Measurements from ENCODE around the gene GSTM4.
"Not testable (repeated sequence)": the region's sequence is repeated elsewhere in the genome, so short reads cannot be mapped to it uniquely, and the experiment has no call there.

GSTM4 gene

DNA sequence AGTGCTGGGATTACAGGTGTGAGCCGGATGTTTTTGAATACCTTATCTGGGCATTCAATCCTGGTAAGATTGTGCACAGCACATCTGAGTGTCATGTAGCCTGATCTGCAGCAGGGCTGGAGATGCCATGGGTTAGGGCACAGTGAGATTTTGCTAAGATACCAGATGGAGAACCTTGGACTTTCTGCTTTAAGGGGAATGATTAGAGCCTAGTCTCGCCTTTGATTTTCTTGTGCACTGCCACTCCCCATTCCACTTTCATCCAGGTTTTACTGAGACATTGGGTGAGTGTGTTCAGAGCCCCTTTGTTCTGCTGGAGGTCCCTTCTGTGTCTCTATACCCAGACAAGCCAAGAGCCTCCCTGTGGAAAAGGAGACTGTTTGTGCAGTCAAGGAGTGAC lies 18.0 kb downstream of the GSTM4 start:
- not testable (repeated sequence) for H2BK12ac ChIP-seq (ENCODE audit: low read length in 2 of 2); H4K91ac ChIP-seq (ENCODE audit: low read length); H3K4ac ChIP-seq (ENCODE audit: low read depth in 1 of 2, low read length in 2 of 2); H3K14ac ChIP-seq (ENCODE audit: low read length in 2 of 2); H3K4me2 ChIP-seq (ENCODE audit: low read length, poor library complexity, severe bottlenecking); H3K9ac ChIP-seq (ENCODE audit: low read length); H3K9me3 ChIP-seq (ENCODE audit: control insufficient read depth, low read length); H2AFZ ChIP-seq (ENCODE audit: low read depth, low read length); H2BK15ac ChIP-seq (ENCODE audit: low read depth, poor library complexity, severe bottlenecking); H3K4me3 ChIP-seq (ENCODE audit: insufficient read depth in 1 of 2, low read depth in 1 of 2, low read length in 2 of 2); H3K4me1 ChIP-seq (ENCODE audit: control insufficient read depth, insufficient read depth, low read depth, low read length); DNase-seq; H3K27me3 ChIP-seq (ENCODE audit: control insufficient read depth in 1 of 2, insufficient read depth in 1 of 2, low read length in 2 of 2); H2BK5ac ChIP-seq (ENCODE audit: low read depth, low read length, poor library complexity, severe bottlenecking); H3K27ac ChIP-seq (ENCODE audit: low read length, poor library complexity, severe bottlenecking); H3K23ac ChIP-seq (ENCODE audit: low read length in 2 of 2); H3K79me1 ChIP-seq (replicated peaks; ENCODE audit: low read length, poor library complexity, severe bottlenecking); H2AK5ac ChIP-seq (ENCODE audit: low read length, severe bottlenecking); H4K8ac ChIP-seq (ENCODE audit: low read length); H3K18ac ChIP-seq (ENCODE audit: low read depth in 1 of 2, low read length in 2 of 2); H2BK120ac ChIP-seq (ENCODE audit: low read depth, low read length)
- 100% methylated on average over 1 of the region's 2 CpGs for WGBS
- H3K36me3 ChIP-seq (ENCODE audit: control insufficient read depth in 1 of 2, insufficient read depth in 2 of 2, low read depth in 1 of 2, low read length in 2 of 2): peaks cover 4 to 24% of the 10 kb centered on the region in 2 experiments

DNA sequence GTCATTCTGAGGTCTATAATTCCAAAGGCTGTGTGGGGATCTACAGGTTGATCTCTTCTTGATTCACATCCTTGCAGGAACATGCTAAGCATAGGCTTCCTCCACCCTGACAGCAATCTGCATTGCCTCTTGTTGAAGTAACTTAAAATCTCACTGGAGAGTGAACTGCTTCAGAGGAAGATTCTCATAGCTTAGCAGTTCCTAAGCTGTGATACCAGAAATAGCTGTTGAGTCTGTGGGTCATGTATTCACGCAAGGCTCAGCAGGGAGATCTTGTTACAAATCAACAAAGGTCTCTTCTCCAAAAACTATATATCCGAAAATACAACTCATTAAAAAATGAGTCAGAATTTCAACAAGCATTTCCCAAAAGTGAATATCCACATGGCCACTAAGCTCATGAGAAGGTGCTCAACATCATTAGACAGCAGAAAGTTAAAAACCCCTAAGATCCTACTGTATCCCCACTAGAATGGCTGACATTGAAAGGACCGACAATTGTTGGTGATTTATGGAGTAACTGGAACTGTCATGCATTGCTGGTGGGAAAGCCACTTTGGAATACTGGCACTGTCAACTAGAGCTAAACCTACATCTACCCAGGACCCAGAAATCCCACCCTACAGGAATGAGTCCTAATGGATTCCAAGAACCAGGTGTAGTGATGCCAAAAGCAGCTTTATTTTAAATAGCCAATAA lies 20.9 kb downstream of the GSTM4 start:
- not testable (repeated sequence) for H3K4me2 ChIP-seq (ENCODE audit: low read length, poor library complexity, severe bottlenecking); H2BK5ac ChIP-seq (ENCODE audit: low read depth, low read length, poor library complexity, severe bottlenecking); H2AFZ ChIP-seq (ENCODE audit: low read depth, low read length); H3K27ac ChIP-seq (ENCODE audit: low read length, poor library complexity, severe bottlenecking); H3K9me3 ChIP-seq (ENCODE audit: control insufficient read depth, low read length); H2AK5ac ChIP-seq (ENCODE audit: low read length, severe bottlenecking); H3K23ac ChIP-seq (ENCODE audit: low read length in 2 of 2); H3K14ac ChIP-seq (ENCODE audit: low read length in 2 of 2); H4K8ac ChIP-seq (ENCODE audit: low read length); H3K27me3 ChIP-seq (ENCODE audit: control insufficient read depth in 1 of 2, insufficient read depth in 1 of 2, low read length in 2 of 2); DNase-seq; H3K36me3 ChIP-seq (ENCODE audit: control insufficient read depth in 1 of 2, insufficient read depth in 2 of 2, low read depth in 1 of 2, low read length in 2 of 2); H2BK15ac ChIP-seq (ENCODE audit: low read depth, poor library complexity, severe bottlenecking); H3K4me1 ChIP-seq (ENCODE audit: control insufficient read depth, insufficient read depth, low read depth, low read length); H2BK12ac ChIP-seq (ENCODE audit: low read length in 2 of 2); H3K79me1 ChIP-seq (replicated peaks; ENCODE audit: low read length, poor library complexity, severe bottlenecking); H2BK120ac ChIP-seq (ENCODE audit: low read depth, low read length); H3K9ac ChIP-seq (ENCODE audit: low read length); H4K91ac ChIP-seq (ENCODE audit: low read length); H3K18ac ChIP-seq (ENCODE audit: low read depth in 1 of 2, low read length in 2 of 2); H3K4ac ChIP-seq (ENCODE audit: low read depth in 1 of 2, low read length in 2 of 2); H3K4me3 ChIP-seq (ENCODE audit: insufficient read depth in 1 of 2, low read depth in 1 of 2, low read length in 2 of 2)
- 84% methylated on average over 2 of the region's 3 CpGs for WGBS

DNA sequence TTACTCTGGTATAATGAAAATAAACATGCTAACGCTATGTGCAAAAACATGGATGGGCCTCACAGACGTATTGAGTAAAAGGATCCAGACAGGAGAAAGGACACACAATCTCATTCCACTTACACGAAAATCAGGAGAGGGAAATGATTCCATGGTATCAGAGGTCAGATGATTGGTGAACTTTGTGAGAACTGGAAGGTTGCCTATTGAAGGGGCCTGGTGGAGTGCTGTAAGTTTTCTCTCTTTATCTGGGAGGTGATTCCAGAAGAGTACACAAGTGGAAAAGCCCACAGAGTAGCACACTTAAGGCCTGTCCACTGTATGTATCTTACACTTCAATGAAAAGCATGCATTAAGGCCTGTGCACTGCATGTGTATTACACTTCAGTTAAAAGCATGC lies 21.6 kb downstream of the GSTM4 start:
- Histone ChIP-seq H3K4me1 (ENCODE audit: control insufficient read depth, insufficient read depth, low read depth, low read length) (no peaks in the 10 kb centered on the region), H2BK5ac (ENCODE audit: low read depth, low read length, poor library complexity, severe bottlenecking) (no peak overlapping the region), H3K4me2 (ENCODE audit: low read length, poor library complexity, severe bottlenecking) (no peak overlapping the region), H3K23ac (ENCODE audit: low read length in 2 of 2) (no peak overlapping the region), H4K8ac (ENCODE audit: low read length) (no peak overlapping the region), H2AFZ (ENCODE audit: low read depth, low read length) (no peak overlapping the region), H3K4ac (ENCODE audit: low read depth in 1 of 2, low read length in 2 of 2) (no peak overlapping the region), H3K9me3 (ENCODE audit: control insufficient read depth, low read length) (no peaks in the 10 kb centered on the region), H3K4me3 (ENCODE audit: insufficient read depth in 1 of 2, low read depth in 1 of 2, low read length in 2 of 2) (no peak overlapping the region), H3K9ac (ENCODE audit: low read length) (no peak overlapping the region), H3K36me3 (ENCODE audit: control insufficient read depth in 1 of 2, insufficient read depth in 2 of 2, low read depth in 1 of 2, low read length in 2 of 2) (peaks cover 4 to 8% of the 10 kb centered on the region in 2 experiments), H3K27me3 (ENCODE audit: control insufficient read depth in 1 of 2, insufficient read depth in 1 of 2, low read length in 2 of 2) (no peaks in the 10 kb centered on the region), H2BK120ac (ENCODE audit: low read depth, low read length) (no peak overlapping the region), H4K91ac (ENCODE audit: low read length) (no peak overlapping the region), H3K27ac (ENCODE audit: low read length, poor library complexity, severe bottlenecking) (no peak overlapping the region), H2BK12ac (ENCODE audit: low read length in 2 of 2) (no peak overlapping the region), H2BK15ac (ENCODE audit: low read depth, poor library complexity, severe bottlenecking) (no peak overlapping the region), H3K18ac (ENCODE audit: low read depth in 1 of 2, low read length in 2 of 2) (no peak overlapping the region), H3K79me1 (replicated peaks; ENCODE audit: low read length, poor library complexity, severe bottlenecking) (no peaks in the 10 kb centered on the region), H2AK5ac (ENCODE audit: low read length, severe bottlenecking) (no peak overlapping the region), H3K14ac (ENCODE audit: low read length in 2 of 2) (no peak overlapping the region)
- DNase-seq: no peak
- WGBS: 95% methylated on average over 2 of the region's 3 CpGs

- not testable (repeated sequence) for H3K23ac ChIP-seq (ENCODE audit: low read length in 2 of 2); H4K91ac ChIP-seq (ENCODE audit: low read length); H2AK5ac ChIP-seq (ENCODE audit: low read length, severe bottlenecking); H2BK120ac ChIP-seq (ENCODE audit: low read depth, low read length); H3K14ac ChIP-seq (ENCODE audit: low read length in 2 of 2); H3K27ac ChIP-seq (ENCODE audit: low read length, poor library complexity, severe bottlenecking); H2BK5ac ChIP-seq (ENCODE audit: low read depth, low read length, poor library complexity, severe bottlenecking); H2BK12ac ChIP-seq (ENCODE audit: low read length in 2 of 2); H4K8ac ChIP-seq (ENCODE audit: low read length); H3K4ac ChIP-seq (ENCODE audit: low read depth in 1 of 2, low read length in 2 of 2); H3K27me3 ChIP-seq (ENCODE audit: control insufficient read depth in 1 of 2, insufficient read depth in 1 of 2, low read length in 2 of 2); DNase-seq; H2BK15ac ChIP-seq (ENCODE audit: low read depth, poor library complexity, severe bottlenecking); H3K9ac ChIP-seq (ENCODE audit: low read length); H3K79me1 ChIP-seq (replicated peaks; ENCODE audit: low read length, poor library complexity, severe bottlenecking); H3K18ac ChIP-seq (ENCODE audit: low read depth in 1 of 2, low read length in 2 of 2); H3K4me3 ChIP-seq (ENCODE audit: insufficient read depth in 1 of 2, low read depth in 1 of 2, low read length in 2 of 2); H3K4me2 ChIP-seq (ENCODE audit: low read length, poor library complexity, severe bottlenecking); H2AFZ ChIP-seq (ENCODE audit: low read depth, low read length); H3K4me1 ChIP-seq (ENCODE audit: control insufficient read depth, insufficient read depth, low read depth, low read length); H3K36me3 ChIP-seq (ENCODE audit: control insufficient read depth in 1 of 2, insufficient read depth in 2 of 2, low read depth in 1 of 2, low read length in 2 of 2); H3K9me3 ChIP-seq (ENCODE audit: control insufficient read depth, low read length)
- WGBS: 71% methylated on average over 1 of the region's 2 CpGs
These were observed 22.7 kb downstream of the GSTM4 start for GRCh38 chr1:109678637-109679036.

All from mesenchymal stem cell (in vitro differentiated cells and primary cell).